DOHH2 (cell line): ENCODE data around the gene MTA2.

Source experiments
- EZH2phosphoT487 ChIP-seq: fragments of 200-600 bp; sonication (generic); IDR thresholded peaks from 2 replicates; pipeline ENCODE4 v1.6.1; 2017; ENCODE audit warnings: borderline replicate concordance, mild to moderate bottlenecking, antibody characterized with exemption, low read length, moderate library complexity, mixed read lengths
- TF ChIP-seq, protein P1 (sequence below): fragments of 200-600 bp; sonication (generic); IDR thresholded peaks from one replicate; pipeline ENCODE4 v1.5.1; 2014; ENCODE audit warnings: antibody characterized with exemption, mild to moderate bottlenecking, low read depth, low read length; ENCODE audit not compliant: poor library complexity, severe bottlenecking

- TF ChIP-seq, protein P1, sequence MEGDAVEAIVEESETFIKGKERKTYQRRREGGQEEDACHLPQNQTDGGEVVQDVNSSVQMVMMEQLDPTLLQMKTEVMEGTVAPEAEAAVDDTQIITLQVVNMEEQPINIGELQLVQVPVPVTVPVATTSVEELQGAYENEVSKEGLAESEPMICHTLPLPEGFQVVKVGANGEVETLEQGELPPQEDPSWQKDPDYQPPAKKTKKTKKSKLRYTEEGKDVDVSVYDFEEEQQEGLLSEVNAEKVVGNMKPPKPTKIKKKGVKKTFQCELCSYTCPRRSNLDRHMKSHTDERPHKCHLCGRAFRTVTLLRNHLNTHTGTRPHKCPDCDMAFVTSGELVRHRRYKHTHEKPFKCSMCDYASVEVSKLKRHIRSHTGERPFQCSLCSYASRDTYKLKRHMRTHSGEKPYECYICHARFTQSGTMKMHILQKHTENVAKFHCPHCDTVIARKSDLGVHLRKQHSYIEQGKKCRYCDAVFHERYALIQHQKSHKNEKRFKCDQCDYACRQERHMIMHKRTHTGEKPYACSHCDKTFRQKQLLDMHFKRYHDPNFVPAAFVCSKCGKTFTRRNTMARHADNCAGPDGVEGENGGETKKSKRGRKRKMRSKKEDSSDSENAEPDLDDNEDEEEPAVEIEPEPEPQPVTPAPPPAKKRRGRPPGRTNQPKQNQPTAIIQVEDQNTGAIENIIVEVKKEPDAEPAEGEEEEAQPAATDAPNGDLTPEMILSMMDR, result no peak
- TF ChIP-seq EZH2phosphoT487, result no peak
Observed at GRCh38 chr11:62547691-62548281, 53.9 kb downstream of the MTA2 start.
